GM19328 (cell line): ENCODE data around the gene TRIO.

Experiments
- ATAC-seq: cut with Tn5 transposase; IDR thresholded peaks from one replicate; pipeline ENCODE4 v1.9.1; 2021; ENCODE audit warnings: mild to moderate bottlenecking, moderate library complexity; ENCODE audit not compliant: unreplicated experiment

Gene TRIO

DNA sequence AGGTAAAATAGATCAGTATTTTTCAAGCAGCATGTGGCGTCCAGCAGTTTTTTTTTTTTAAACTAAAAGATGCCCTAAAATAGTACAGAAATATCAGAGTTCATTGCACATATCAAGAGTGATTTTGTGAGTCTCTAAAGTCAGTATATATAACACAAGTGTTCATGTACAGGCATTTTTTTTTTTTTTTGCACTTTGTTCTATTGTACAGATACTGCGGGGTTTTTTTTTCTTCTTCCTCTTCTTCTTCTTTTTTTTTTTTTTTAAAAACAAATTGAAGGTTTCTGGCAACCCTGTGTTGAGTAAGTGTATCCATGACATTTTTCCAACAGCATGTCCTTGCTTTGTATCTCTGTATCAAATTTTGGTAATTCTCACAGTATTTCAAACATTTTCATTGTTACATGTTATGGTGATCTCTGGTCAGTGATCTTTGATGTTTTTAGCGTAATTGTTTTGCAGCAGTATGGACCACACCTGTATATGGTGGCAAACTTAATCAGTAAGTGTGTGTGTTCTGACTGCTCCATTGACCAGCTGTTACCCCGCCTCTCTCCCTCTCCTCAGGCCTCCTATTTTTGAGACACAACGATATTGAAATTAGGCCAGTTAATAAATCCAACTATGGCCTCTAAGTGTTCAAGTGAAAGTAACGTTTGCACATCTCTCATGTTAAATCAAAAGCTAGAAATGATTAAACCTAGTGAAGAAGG lies 76.8 kb downstream of the TRIO start:
- no peak for ATAC-seq

DNA sequence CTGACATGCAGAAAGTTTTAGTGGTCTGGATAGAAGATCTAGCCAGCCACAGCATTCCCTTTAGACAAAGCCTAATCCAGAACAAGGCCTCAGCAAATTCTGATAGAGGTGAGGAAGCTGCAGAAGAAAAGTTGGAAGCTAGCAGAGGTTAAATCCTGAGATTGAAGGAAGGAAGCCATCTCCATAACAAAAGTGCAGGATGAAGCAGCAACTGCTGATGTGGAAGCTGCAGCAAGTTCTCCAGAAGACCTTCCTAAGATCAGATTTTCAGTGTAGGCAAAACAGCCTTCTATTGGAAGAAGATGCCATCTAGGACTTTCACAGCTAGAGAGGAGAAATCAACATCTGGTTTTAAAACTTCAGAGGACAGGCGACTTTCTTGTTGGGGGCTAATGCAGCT lies 77.5 kb downstream of the TRIO start:
- no peak for ATAC-seq

- ATAC-seq, result no peak
Measured at GRCh38 chr5:14221732-14222131, 78.6 kb downstream of the TRIO start.

GRCh38 chr5:14222206-14222605 lies 79.1 kb downstream of the TRIO start:
- no peak for ATAC-seq

- ATAC-seq, result no peak
Measured at GRCh38 chr5:14223372-14223771, 80.2 kb downstream of the TRIO start.

DNA sequence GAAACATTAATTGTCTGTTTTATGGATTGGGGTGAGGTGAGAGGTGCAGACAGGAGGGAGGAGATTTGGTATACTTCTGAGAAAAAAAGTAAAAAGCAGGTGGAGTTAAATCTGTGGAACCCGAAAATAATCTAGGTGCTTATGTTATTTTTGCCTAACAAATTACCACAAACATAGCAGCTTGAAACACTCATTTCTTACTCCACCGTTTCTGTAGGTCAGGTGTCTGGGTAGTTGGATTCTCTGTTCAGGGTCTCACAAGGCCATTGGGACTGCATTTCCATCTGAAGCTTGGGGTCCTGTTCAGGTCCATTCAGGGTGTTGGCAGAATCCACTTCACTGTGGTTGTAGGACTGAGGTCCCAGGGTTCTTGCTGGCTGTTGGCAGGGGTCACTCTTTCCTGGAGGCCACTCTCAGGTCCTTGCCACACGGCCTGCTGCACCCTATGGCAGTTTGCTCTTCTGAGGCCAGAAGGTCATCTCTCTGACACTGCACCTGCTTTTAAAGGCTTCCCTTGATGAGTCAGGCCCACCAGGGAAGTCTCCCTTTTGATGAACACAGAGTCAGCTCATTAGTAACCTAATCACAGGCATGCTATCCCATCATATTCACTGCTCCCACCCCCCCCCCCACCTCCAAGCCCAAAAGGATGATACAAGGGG lies 82.2 kb downstream of the TRIO start:
- no peak for ATAC-seq

GRCh38 chr5:14226149-14226548 lies 83.0 kb downstream of the TRIO start:
- no peak for ATAC-seq

- ATAC-seq, result no peak
Measured at GRCh38 chr5:14226554-14226953, 83.4 kb downstream of the TRIO start.

DNA sequence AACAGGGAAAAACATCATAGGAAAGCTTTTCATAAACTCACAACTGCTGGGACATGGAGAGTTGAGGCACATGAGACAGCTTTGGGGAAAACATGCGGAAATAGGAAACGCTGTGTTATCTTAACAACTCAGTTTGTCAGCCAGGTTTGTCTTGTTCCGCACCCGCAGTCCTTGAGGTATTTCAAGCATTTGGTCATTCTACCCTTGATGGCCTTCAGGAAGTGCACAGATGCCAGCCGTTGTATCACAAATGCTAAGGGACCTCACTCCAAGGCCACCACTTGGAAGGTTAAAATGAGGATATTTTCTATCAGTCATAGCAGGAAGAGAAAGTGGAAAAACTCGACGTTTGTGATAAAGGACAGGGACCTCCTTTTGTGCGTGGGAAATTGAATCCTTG lies 83.8 kb downstream of the TRIO start:
- ATAC-seq, result no peak

- ATAC-seq, result no peak
Measured at GRCh38 chr5:14227513-14227912, 84.4 kb downstream of the TRIO start.

DNA sequence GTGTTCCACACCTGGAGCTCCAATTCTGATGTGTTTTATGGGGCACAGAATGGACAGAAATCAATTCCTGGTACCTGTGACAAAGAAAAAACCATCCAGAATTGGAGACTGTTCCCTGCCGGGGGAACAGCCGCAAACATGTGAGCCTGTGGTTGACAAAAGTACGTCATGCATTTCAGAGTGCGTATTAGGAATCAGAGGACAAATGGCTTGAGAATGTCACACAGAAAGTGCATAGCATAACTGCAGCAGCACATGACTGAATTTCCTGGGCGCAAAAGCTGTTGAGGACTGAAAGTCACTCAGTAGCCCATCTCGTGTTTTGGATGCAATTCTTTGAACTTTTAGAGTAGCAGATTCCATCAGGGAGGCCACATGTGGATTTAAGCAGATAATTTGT lies 85.1 kb downstream of the TRIO start:
- ATAC-seq, result no peak

GRCh38 chr5:14229181-14229580 lies 86.0 kb downstream of the TRIO start:
- no peak for ATAC-seq

- no peak for ATAC-seq
Measured at GRCh38 chr5:14229734-14230133, 86.6 kb downstream of the TRIO start.

- ATAC-seq, result no peak
Measured at GRCh38 chr5:14231156-14231555, 88.0 kb downstream of the TRIO start.

- ATAC-seq, result no peak
Measured at GRCh38 chr5:14231890-14232289, 88.7 kb downstream of the TRIO start.

DNA sequence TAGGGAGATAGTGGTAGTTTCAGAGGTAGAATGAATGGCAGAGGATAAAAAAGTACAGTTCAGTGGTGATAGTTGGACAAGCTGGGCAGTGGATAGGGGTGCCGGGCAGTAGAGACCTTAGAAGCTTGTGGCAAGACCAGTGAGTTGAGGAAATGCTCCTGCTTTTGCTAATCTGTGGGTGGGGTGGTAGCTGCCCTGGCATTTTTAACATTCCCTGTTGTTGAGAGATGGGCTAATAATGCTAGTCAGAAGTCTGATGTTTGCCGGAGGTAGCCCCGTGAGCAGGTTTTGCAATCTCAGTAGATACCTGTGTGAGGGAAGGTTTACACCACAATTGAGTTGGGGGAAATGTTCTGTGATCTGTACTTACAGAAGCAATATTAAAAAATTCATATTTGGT lies 91.1 kb downstream of the TRIO start:
- no peak for ATAC-seq

GRCh38 chr5:14235872-14236271 lies 92.7 kb downstream of the TRIO start:
- no peak for ATAC-seq

GRCh38 chr5:14236757-14237156 lies 93.6 kb downstream of the TRIO start:
- no peak for ATAC-seq

DNA sequence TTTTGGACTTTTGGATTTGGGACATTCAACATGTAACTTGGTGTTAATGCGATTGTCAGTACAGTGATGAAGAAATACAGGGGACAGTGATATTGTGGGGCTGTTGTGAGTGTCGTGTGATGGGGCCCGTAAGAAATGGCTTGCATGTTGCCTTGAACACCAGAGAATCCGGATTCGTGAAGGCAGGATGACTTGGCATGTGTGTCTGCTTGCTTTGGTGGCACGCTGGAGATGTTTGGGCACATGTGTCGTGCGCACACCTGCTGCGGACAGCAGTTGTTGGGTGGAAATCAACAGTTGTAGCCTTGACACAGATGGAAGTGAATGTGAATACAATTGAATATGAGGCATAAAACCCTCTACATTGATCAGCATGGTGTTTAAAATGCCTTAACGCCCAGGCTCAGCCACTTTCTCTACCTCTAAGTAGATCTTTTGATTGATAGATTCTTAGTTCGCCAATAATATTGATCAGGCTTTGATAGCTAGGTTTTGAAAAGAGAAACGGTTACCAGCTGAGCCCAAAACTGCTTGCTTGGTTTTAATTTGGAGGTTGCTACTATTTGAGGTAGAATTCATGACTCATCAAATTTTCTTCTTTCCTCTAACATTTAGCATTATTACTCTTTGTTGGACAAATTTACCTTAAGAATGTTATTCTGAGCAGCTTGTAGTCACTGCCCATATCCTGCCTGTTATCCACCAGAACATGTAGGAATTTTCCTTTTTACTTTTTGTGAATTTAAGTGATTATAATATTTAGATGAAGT lies 94.4 kb downstream of the TRIO start:
- no peak for ATAC-seq

DNA sequence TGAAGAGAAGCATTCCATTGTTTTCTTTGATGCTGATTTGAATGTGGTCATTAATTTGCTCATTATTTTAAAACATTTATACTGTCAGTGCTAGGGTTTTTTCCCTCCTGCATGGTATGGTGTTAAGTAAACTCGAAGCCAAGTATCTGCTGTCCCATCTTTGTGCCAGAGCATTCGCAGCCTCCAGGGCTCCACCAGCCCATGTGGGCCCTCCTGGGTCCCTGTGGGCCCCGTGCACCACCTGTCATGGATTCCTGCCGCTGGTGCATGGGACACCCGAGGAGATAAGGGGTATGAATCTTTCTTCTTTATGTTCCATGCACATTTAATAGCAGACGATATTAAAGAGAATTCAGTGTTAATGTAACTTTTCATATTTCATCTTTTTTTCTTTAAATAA lies 95.1 kb downstream of the TRIO start:
- no peak for ATAC-seq

DNA sequence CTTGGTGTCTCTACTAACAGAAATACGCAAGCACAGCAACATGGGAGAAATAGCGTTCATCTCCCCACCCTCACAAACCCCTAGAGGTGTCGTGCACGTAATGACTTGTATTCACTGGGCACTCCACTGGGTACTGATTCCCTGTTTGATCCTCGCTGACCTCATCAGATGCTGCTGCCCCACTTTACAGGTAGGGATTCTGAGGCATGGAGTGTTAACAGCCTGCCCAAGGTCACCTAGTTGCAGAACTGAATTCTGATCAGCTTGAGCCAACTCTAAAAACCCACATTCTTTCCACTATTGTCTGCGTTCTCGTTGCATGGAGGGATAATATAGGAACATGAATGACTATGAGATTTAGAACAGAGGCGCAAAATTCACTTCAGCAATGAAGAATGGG lies 96.3 kb downstream of the TRIO start:
- ATAC-seq, result no peak

DNA sequence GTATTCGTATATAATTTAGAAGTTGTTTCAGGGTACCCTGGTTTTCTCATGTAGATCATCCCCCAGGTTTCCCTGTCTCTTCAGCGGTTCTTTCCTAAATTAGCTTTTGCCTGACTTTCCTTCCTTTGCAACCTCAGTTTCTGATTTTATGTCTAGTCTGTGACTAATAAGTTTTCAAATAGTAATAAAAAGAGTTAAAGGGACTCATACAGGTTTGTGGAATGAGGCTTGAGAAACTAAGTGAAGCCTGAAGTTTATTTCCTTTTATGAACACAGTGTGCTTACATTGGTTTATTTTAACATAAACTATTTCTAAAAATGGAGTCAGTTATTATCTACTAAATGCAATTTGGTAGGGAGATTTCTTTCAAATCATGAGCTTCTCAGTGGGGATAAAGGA lies 96.8 kb downstream of the TRIO start:
- ATAC-seq, result no peak
